ENCODE data around the gene MRC1.

GRCh38 chr10:17905491-17905890 lies 96.3 kb downstream of the MRC1 start:
- TF ChIP-seq, protein P1, sequence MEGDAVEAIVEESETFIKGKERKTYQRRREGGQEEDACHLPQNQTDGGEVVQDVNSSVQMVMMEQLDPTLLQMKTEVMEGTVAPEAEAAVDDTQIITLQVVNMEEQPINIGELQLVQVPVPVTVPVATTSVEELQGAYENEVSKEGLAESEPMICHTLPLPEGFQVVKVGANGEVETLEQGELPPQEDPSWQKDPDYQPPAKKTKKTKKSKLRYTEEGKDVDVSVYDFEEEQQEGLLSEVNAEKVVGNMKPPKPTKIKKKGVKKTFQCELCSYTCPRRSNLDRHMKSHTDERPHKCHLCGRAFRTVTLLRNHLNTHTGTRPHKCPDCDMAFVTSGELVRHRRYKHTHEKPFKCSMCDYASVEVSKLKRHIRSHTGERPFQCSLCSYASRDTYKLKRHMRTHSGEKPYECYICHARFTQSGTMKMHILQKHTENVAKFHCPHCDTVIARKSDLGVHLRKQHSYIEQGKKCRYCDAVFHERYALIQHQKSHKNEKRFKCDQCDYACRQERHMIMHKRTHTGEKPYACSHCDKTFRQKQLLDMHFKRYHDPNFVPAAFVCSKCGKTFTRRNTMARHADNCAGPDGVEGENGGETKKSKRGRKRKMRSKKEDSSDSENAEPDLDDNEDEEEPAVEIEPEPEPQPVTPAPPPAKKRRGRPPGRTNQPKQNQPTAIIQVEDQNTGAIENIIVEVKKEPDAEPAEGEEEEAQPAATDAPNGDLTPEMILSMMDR (IDR thresholded peaks at IDR 0.05; ENCODE audit: low read length), result no peak
- no peak for TF ChIP-seq EZH2 (IDR thresholded peaks at IDR 0.05; ENCODE audit: borderline replicate concordance, low read length)

Measured in OCI-LY1 (cell line).